SJCRH30 (cell line): ENCODE results near the gene PLA2G5. TPM values are rescaled to one million over a fixed set of nuclear protein-coding genes. Genes with fewer than 3 reads are reported as not detected.
"Not testable (repeated sequence)": the region's sequence is repeated elsewhere in the genome, so short reads cannot be mapped to it uniquely, and the experiment has no call there.

Source experiments
- DNase-seq, 2 experiments: peaks; one replicate each; pipeline ENCODE4 v3.0.0-alpha.2; 2015 to 2020
- H3K27ac ChIP-seq: fragments of 250-450 bp; sonication (Bioruptor Pico); 2 replicates; pipeline ENCODE4 v1.5.1; 2020; ENCODE audit warnings: mild to moderate bottlenecking, moderate library complexity
- H3K27me3 ChIP-seq: fragments of 250-450 bp; sonication (Bioruptor Pico); 2 replicates; pipeline ENCODE4 v1.5.1; 2020; ENCODE audit warnings: mild to moderate bottlenecking, moderate library complexity
- H3K36me3 ChIP-seq: fragments of 250-450 bp; sonication (Bioruptor Pico); 2 replicates; pipeline ENCODE4 v1.5.1; 2020; ENCODE audit warnings: mild to moderate bottlenecking, moderate library complexity
- H3K4me1 ChIP-seq: fragments of 250-450 bp; sonication (Bioruptor Pico); 2 replicates; pipeline ENCODE4 v1.5.1; 2020; ENCODE audit warnings: mild to moderate bottlenecking, moderate library complexity
- H3K4me3 ChIP-seq: fragments of 250-450 bp; sonication (Bioruptor Pico); 2 replicates; pipeline ENCODE4 v1.5.1; 2020; ENCODE audit warnings: mild to moderate bottlenecking, moderate library complexity
- H3K9me3 ChIP-seq: fragments of 250-450 bp; sonication (Bioruptor Pico); replicated peaks from 2 replicates; pipeline ENCODE4 v1.5.1; 2020; ENCODE audit warnings: mild to moderate bottlenecking, moderate library complexity
- total RNA-seq: library from RNA; depleted of rRNA; stranded (reverse); fragments of >200 nt; shearing (Covaris generic); gene quantifications from 2 replicates; pipeline ENCODE4 v1.2.3, GENCODE V29; 2014

Gene PLA2G5
- total RNA-seq, 1 experiment from 2014 or later = 0.51 TPM

- H3K9me3 ChIP-seq = 0 out of 2 replicates have a peak, but pooled peaks cover 2% of the 10 kb centered on the region
- DNase-seq = no peak
These were observed 56.2 kb downstream of the PLA2G5 start for GRCh38 chr1:20126041-20126805.

GRCh38 chr1:20126806-20127440 lies 56.9 kb downstream of the PLA2G5 start:
- H3K4me1 ChIP-seq = no peaks in the 10 kb centered on the region; the same call in 1 of the 2 replicates
- H3K27ac ChIP-seq = no peak overlapping the region
- H3K4me3 ChIP-seq = no peak overlapping the region
- no peaks in the 10 kb centered on the region for H3K36me3 ChIP-seq
- no peaks in the 10 kb centered on the region; the same call in 1 of the 2 replicates for H3K27me3 ChIP-seq
- 0 out of 2 replicates have a peak, but pooled peaks cover 2% of the 10 kb centered on the region for H3K9me3 ChIP-seq
- DNase-seq = no peak

More at GRCh38 chr1:20126041-20126805, 56.2 kb downstream of the PLA2G5 start:
- peaks cover 1% of the 10 kb centered on the region; the same call in 1 of the 2 replicates for H3K27me3 ChIP-seq
- H3K4me1 ChIP-seq = no peaks in the 10 kb centered on the region; the same call in 1 of the 2 replicates
- H3K4me3 ChIP-seq = no peak overlapping the region
- no peaks in the 10 kb centered on the region for H3K36me3 ChIP-seq
- no peak overlapping the region for H3K27ac ChIP-seq

GRCh38 chr1:20130518-20130917 lies 60.5 kb downstream of the PLA2G5 start:
- not testable (repeated sequence) for DNase-seq, H3K9me3 ChIP-seq, H3K4me3 ChIP-seq, H3K27me3 ChIP-seq, H3K27ac ChIP-seq, H3K36me3 ChIP-seq, H3K4me1 ChIP-seq

DNA sequence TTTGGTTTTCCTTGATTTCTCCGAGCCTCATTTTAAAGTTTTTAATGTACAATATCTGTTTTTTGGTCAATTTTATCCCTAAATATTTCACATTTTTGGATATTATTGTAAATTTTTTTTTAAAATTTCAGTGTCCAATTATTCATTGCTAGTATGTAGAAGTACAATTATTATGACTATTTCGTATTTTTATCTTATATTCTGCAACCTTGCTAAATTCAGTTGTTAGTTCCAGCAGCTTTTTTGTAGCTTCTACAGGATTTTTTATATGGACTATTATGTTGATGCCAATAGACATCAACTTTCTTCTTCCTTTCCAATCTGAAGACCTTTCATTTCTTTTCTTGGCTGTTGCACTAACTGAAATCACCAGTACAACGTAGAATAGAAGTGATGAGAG lies 65.0 kb downstream of the PLA2G5 start:
- no peak overlapping the region for H3K4me3 ChIP-seq
- no peaks in the 10 kb centered on the region for H3K27me3 ChIP-seq
- H3K27ac ChIP-seq = no peak overlapping the region
- DNase-seq = no peak
- H3K9me3 ChIP-seq = no peaks in the 10 kb centered on the region
- no peaks in the 10 kb centered on the region for H3K4me1 ChIP-seq
- H3K36me3 ChIP-seq = no peaks in the 10 kb centered on the region

DNA sequence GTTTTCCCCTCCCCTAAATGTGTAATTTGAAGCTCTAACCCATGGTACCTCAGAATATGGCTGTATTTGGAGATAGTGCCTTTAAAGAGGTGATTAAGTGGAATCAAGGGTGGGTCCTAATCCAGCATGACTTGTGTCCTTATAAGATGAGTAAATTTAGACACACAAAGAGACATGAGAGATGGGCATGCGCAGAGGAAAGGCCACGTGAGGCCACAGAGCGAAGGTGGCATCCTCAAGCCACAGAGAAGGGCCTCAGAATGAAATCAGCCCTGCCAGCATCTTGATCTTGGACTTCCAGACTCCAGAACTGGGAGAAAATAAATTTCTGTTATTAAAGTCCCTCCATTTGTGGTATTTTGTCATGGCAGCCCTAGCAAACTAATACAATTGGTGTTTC lies 66.3 kb downstream of the PLA2G5 start:
- H3K9me3 ChIP-seq = no peaks in the 10 kb centered on the region
- no peak overlapping the region for H3K27ac ChIP-seq
- no peaks in the 10 kb centered on the region for H3K36me3 ChIP-seq
- no peaks in the 10 kb centered on the region for H3K4me1 ChIP-seq
- DNase-seq = no peak
- H3K4me3 ChIP-seq = no peak overlapping the region
- no peaks in the 10 kb centered on the region for H3K27me3 ChIP-seq

DNA sequence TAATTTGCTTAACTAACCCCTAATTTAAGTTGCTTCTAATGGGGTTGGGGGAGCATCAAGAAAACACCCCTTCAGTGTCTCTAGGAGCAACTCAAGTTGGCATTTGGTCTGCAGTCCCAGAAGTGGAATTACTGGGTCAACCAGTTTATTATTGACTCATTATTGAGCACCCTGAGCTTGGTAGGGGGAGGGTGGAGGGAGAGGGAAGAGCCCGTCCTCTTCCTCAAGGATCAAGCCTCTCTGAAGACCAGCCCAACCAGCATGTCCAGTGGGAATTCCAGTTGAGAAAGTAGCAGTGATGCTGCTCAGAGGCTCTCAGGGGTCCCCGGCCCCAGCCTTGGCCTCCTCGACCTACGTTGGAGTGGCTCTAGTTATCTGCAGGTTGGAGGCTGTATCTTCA lies 67.1 kb downstream of the PLA2G5 start:
- H3K27ac ChIP-seq = no peak overlapping the region
- no peaks in the 10 kb centered on the region for H3K9me3 ChIP-seq
- H3K4me3 ChIP-seq = no peak overlapping the region
- H3K27me3 ChIP-seq = no peaks in the 10 kb centered on the region
- no peaks in the 10 kb centered on the region for H3K36me3 ChIP-seq
- no peak for DNase-seq
- no peaks in the 10 kb centered on the region for H3K4me1 ChIP-seq

- no peaks in the 10 kb centered on the region for H3K27me3 ChIP-seq
- H3K4me1 ChIP-seq = no peaks in the 10 kb centered on the region
- no peaks in the 10 kb centered on the region for H3K36me3 ChIP-seq
- no peak overlapping the region for H3K27ac ChIP-seq
- no peaks in the 10 kb centered on the region for H3K9me3 ChIP-seq
- H3K4me3 ChIP-seq = no peak overlapping the region
- DNase-seq = no peak
These were observed 67.6 kb downstream of the PLA2G5 start for GRCh38 chr1:20137604-20138003.

DNA sequence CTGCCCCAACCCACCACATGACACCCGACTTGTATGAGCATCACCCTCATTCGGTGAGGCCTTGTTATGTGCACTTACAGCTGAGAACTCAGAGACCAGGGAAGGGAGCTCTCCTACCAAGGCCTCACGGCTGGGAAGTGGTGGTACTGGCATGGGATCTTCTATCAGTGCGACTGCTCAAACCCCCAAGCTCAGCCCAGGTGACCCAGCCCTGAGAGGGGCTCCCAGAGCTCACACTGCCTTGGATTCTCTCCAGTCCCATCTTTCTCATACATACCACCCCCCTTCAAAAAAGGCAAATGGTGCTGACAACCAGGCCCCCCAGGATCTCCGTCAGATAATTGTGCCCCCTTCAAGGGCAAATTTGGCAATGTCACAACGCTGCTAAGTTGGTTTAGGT lies 68.4 kb downstream of the PLA2G5 start:
- no peaks in the 10 kb centered on the region for H3K27me3 ChIP-seq
- no peak overlapping the region for H3K4me3 ChIP-seq
- H3K4me1 ChIP-seq = no peaks in the 10 kb centered on the region
- no peaks in the 10 kb centered on the region for H3K9me3 ChIP-seq
- no peaks in the 10 kb centered on the region for H3K36me3 ChIP-seq
- no peak overlapping the region for H3K27ac ChIP-seq
- DNase-seq = no peak

GRCh38 chr1:20138961-20139550 lies 69.1 kb downstream of the PLA2G5 start, which contains the start of gene PLA2G2F:
Gene PLA2G2F, plus strand, starts transcription at chr1:20139323. Its CDS starts 105 bp downstream, at chr1:20139428.
- no peaks in the 10 kb centered on the region for H3K27me3 ChIP-seq
- no peak for DNase-seq
- no peak within 1 kb of the TSS for H3K27ac ChIP-seq
- H3K36me3 ChIP-seq = no peaks in the 10 kb centered on the region
- H3K4me1 ChIP-seq = no peaks in the 10 kb centered on the region
- H3K9me3 ChIP-seq = no peaks in the 10 kb centered on the region
- H3K4me3 ChIP-seq = no peak within 1 kb of the TSS

DNA sequence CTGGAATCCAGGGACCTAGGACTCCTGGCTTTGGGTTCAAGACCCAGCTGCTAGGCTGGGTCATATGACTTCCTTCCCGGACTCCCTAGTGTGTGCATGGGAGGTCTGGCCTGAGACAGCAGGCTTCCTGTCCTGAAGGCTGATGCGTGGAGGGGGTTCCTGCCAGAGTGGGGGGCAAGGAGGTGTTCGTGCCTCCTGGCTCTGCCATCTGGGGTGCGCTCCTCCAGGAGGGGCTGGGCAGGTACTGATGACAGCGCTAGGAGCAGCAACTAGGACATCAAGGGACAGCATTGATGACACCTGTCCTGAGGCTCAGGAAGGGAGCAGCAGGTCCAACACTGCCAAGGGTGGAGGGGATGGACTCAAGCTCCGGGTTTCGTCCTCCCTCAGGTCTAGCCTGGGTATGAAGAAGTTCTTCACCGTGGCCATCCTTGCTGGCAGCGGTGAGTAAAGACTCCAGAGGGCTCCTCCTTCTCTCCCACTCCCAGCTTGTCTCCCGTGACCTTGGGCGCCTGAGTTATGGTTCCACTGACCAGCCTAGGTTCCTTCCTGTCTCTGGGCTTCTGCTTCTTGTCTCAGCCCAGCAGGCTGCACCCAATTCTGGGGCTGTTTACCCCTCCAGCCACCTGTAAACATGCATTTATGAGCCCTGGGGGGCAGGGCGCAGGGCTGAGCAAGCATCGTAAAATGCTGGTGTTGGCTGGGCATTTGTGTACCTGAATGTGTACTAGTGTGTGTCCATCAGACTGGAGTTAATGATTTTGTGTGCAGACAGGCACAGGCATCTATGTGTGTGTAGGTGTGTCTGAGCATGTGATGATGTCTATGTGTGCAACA lies 70.0 kb downstream of the PLA2G5 start:
- Histone ChIP-seq H3K27me3 (no peaks in the 10 kb centered on the region; the same call in 1 of the 2 replicates), H3K9me3 (no peaks in the 10 kb centered on the region), H3K4me1 (no peaks in the 10 kb centered on the region), H3K27ac (no peak overlapping the region), H3K36me3 (no peaks in the 10 kb centered on the region), H3K4me3 (no peak overlapping the region)
- DNase-seq = no peak

DNA sequence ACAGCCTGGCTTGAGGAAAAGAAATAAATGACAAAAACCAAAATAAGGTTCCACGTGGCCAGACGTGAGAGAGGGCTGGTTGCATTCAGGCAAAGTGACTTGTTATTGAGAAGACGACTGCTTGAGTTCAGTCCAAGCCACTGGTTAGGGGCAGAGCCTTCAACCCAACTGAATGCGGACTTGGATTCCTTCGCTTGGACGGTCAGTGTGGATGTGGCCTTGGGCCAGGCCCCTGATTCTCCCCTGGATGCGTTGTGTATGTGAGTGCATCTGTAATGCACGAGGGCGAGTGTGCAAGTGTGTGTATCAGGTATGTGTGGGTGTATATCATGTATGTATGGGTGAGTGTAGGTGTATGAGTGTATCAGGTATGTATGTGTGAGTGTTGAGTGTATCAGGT lies 71.0 kb downstream of the PLA2G5 start:
- no peaks in the 10 kb centered on the region for H3K36me3 ChIP-seq
- no peaks in the 10 kb centered on the region; the same call in 1 of the 2 replicates for H3K27me3 ChIP-seq

GRCh38 chr1:20141466-20141865 lies 71.5 kb downstream of the PLA2G5 start:
- Histone ChIP-seq H3K27ac (no peak overlapping the region), H3K4me3 (no peak overlapping the region), H3K27me3 (no peaks in the 10 kb centered on the region; the same call in 1 of the 2 replicates), H3K4me1 (no peaks in the 10 kb centered on the region), H3K9me3 (no peaks in the 10 kb centered on the region), H3K36me3 (no peaks in the 10 kb centered on the region)
- no peak for DNase-seq

More for the DNA sequence above, 71.0 kb downstream of the PLA2G5 start:
- no peak for DNase-seq
- Histone ChIP-seq H3K9me3 (no peaks in the 10 kb centered on the region), H3K4me1 (no peaks in the 10 kb centered on the region), H3K27ac (no peak overlapping the region), H3K4me3 (no peak overlapping the region)
